Ovary (tissue), 9 donors: ENCODE data around the gene RAB10. TPM values are rescaled to one million over a fixed set of nuclear protein-coding genes. Genes with fewer than 3 reads are reported as not detected.
"Not testable (repeated sequence)": the region's sequence is repeated elsewhere in the genome, so short reads cannot be mapped to it uniquely, and the experiment has no call there.

Source experiments
- DNase-seq, 5 donors: peaks; one replicate each; pipeline ENCODE4 v3.0.0-alpha.2; 2019 to 2020
- H3K27ac ChIP-seq, 2 donors: fragments of 200-600 bp; one replicate each; pipeline versions ENCODE4 v1.5.1 to v1.8.0; 2019 to 2022
- H3K27me3 ChIP-seq: fragments of 200-600 bp; one replicate; pipeline ENCODE4 v1.8.0; 2022
- H3K36me3 ChIP-seq: fragments of 200-600 bp; sonication (generic); one replicate; pipeline ENCODE4 v1.5.1; 2019
- H3K4me1 ChIP-seq: one replicate; pipeline ENCODE4 v1.8.1; 2013; ENCODE audit warnings: mild to moderate bottlenecking, moderate library complexity; ENCODE audit not compliant: insufficient read depth
- H3K4me3 ChIP-seq: fragments of 200-600 bp; sonication (generic); one replicate; pipeline ENCODE4 v1.5.1; 2017
- H3K9me3 ChIP-seq, 2 donors: fragments of 200-600 bp in 1 of 2; sonication (generic) in 1 of 2; one replicate each; pipeline versions ENCODE4 v1.5.1 to v1.8.1; 2013 to 2019; ENCODE audit warnings: mild to moderate bottlenecking in 1 of 2, moderate library complexity in 1 of 2
- CTCF ChIP-seq, 3 donors: fragments of 450-650 bp in 2 of 3; fragments of 200-600 bp in 1 of 3; IDR thresholded peaks; one replicate each; pipeline versions ENCODE4 v1.5.1 to v1.8.0; 2016 to 2022; ENCODE audit warnings: antibody characterized with exemption in 3 of 3, mild to moderate bottlenecking in 1 of 3
- EP300 ChIP-seq: sonication (generic); formaldehyde crosslinking; IDR thresholded peaks from one replicate; pipeline ENCODE4 v1.6.1; 2017; ENCODE audit warnings: antibody characterized with exemption
- POLR2A ChIP-seq: fragments of 450-650 bp; IDR thresholded peaks from one replicate; pipeline ENCODE4 v1.6.1; 2017; ENCODE audit warnings: antibody characterized with exemption, mild to moderate bottlenecking, moderate library complexity
- WGBS, 3 donors: extraction: QIAGEN DNeasy Blood & Tissue Kit in 1 of 3; methylation state at CpG; one replicate each; pipeline versions ENCODE4 v1.1.5 to v1.1.7; 2013 to 2017; 5-methylcytosine and 5-hydroxymethylcytosine counted together
- intact Hi-C, 4 donors: fragments of 100-400 bp; cut with DNase I; formaldehyde crosslinking; loops; one replicate each; pipeline versions ENCODE4 v1.11.0 to v1.15.1; 2022 to 2023
- polyA plus RNA-seq, 2 donors: library from polyadenylated mRNA; stranded (reverse); fragments of 200-250 nt in 1 of 2; fragments of 350-450 nt in 1 of 2; fragmentation: Illumina TruSeq in 1 of 2; extraction: RNeasy Lipid Tissue Mini Kit (QIAGEN cat#74804) in 1 of 2; gene quantifications; one replicate each; pipeline ENCODE4 v1.2.3, GENCODE V29; 2013 to 2014
- total RNA-seq, 7 donors: library from RNA; depleted of rRNA in 2 of 7; stranded (reverse); fragments of >200 nt in 2 of 7; fragmentation: NEBNext Ultra II Directional in 3 of 7; extraction: Animal tissue kit (Norgen Biotek cat#: 25700) in 3 of 7; gene quantifications; one replicate each; pipeline versions ENCODE4 v1.1.0 to v1.2.4, GENCODE V29; 2016 to 2023
- donor health status: DM: no; HTN: no; CAD: no; lungs with moderate emphysema.
- donor health status: DM: no; HTN: no; CAD: no.
- donor health status: Bipolar disorder and iron deficiency.
- donor health status: DM: yes; HTN: yes; CAD: no.
- donor health status: DM: no; HTN: no; CAD: no.
- donor health status: DM: yes; HTN: yes; CAD: no.

Gene RAB10
- total and polyA plus RNA-seq, 9 donors: 37.6 to 112 (median 93.6) TPM

GRCh38 chr2:26088038-26088643, 54.3 kb downstream of the RAB10 start:
- 97 to 100% (median 100%) methylated on average over 1 of the region's 1 CpG for WGBS, 3 donors
- no peaks in the 10 kb centered on the region for H3K27me3 ChIP-seq
- intact Hi-C loops: no loop called here
- H3K4me3 ChIP-seq: no peak overlapping the region
- H3K27ac ChIP-seq: no peak overlapping the region
- DNase-seq: no peak
- no peak for TF ChIP-seq POLR2A
- no peak for TF ChIP-seq EP300
- no peak for TF ChIP-seq CTCF (IDR thresholded peaks at IDR 0.05)
- no peaks in the 10 kb centered on the region for H3K36me3 ChIP-seq
- H3K9me3 ChIP-seq: no peaks in the 10 kb centered on the region
- H3K4me1 ChIP-seq: no peaks in the 10 kb centered on the region

- DNase-seq, H3K36me3 ChIP-seq, H3K4me1 ChIP-seq, intact Hi-C loops, H3K27ac ChIP-seq, H3K27me3 ChIP-seq, H3K4me3 ChIP-seq, H3K9me3 ChIP-seq: not testable (repeated sequence)
- 93 to 97% (median 95%) methylated on average over 4 of the region's 4 CpGs for WGBS, 3 donors
Observed at GRCh38 chr2:26088931-26089330, 55.0 kb downstream of the RAB10 start.

GRCh38 chr2:26089337-26089736, 55.5 kb downstream of the RAB10 start:
- intact Hi-C loops: no loop called here

GRCh38 chr2:26095758-26096157, 61.9 kb downstream of the RAB10 start:
- Histone ChIP-seq H3K27ac (no peak overlapping the region), H3K36me3 (no peaks in the 10 kb centered on the region), H3K27me3 (no peaks in the 10 kb centered on the region), H3K4me3 (no peak overlapping the region), H3K9me3 (no peaks in the 10 kb centered on the region), H3K4me1 (no peaks in the 10 kb centered on the region)
- WGBS, 3 donors: 94 to 96% (median 96%) methylated on average over 5 of the region's 5 CpGs
- intact Hi-C loops: no loop called here
- no peak for DNase-seq
- TF ChIP-seq POLR2A (no peak), CTCF (IDR thresholded peaks at IDR 0.05) (no peak), EP300 (no peak)

More at GRCh38 chr2:26089337-26089736, 55.5 kb downstream of the RAB10 start:
- no peaks in the 10 kb centered on the region for H3K27me3 ChIP-seq
- no peaks in the 10 kb centered on the region for H3K9me3 ChIP-seq
- no peak overlapping the region for H3K27ac ChIP-seq
- H3K4me3 ChIP-seq: no peak overlapping the region
- H3K36me3 ChIP-seq: no peaks in the 10 kb centered on the region
- no peak for DNase-seq
- WGBS, 3 donors: 96 to 98% (median 96%) methylated on average over 2 of the region's 2 CpGs
- H3K4me1 ChIP-seq: no peaks in the 10 kb centered on the region
- TF ChIP-seq CTCF (IDR thresholded peaks at IDR 0.05) (no peak), POLR2A (no peak), EP300 (no peak)

- intact Hi-C loops: no loop called here
- no peaks in the 10 kb centered on the region for H3K9me3 ChIP-seq
- H3K4me3 ChIP-seq: no peak overlapping the region
- DNase-seq: no peak
- WGBS, 3 donors: 90 to 96% (median 93%) methylated on average over 1 of the region's 1 CpG
- TF ChIP-seq CTCF (IDR thresholded peaks at IDR 0.05): no peak
- no peak for TF ChIP-seq EP300
- no peak for TF ChIP-seq POLR2A
- no peak overlapping the region for H3K27ac ChIP-seq
- H3K36me3 ChIP-seq: no peaks in the 10 kb centered on the region
- no peaks in the 10 kb centered on the region for H3K4me1 ChIP-seq
- no peaks in the 10 kb centered on the region for H3K27me3 ChIP-seq
Observed at GRCh38 chr2:26099933-26100332, 66.0 kb downstream of the RAB10 start.
